GM18907 (cell line): ENCODE data around the gene JARID2.

Experiments used
- ATAC-seq: cut with Tn5 transposase; IDR thresholded peaks from one replicate; pipeline ENCODE4 v1.9.1; 2021; ENCODE audit warnings: mild to moderate bottlenecking, moderate library complexity; ENCODE audit not compliant: unreplicated experiment

The JARID2 gene

GRCh38 chr6:15453186-15453585 lies 207.3 kb downstream of the JARID2 start:
- no peak for ATAC-seq

DNA sequence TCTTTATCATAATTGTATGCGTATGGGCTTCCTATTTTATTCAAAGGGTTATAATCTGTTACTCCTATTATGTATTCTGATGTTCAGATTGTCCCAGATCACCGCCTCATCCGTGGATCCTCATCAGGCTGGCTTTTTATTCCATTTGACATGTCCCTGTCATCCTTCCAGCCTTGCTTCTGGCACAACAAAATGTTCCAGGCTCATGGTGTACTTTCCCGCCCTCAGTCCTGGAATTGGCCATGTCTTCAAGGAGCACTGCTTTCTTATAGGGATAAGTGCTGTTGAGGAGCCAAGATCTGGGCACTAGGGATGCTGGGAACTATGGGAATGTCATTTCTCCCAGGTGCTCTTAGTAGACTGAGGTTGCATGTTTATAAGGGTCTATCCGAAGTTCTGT lies 207.8 kb downstream of the JARID2 start:
- no peak for ATAC-seq

- ATAC-seq, result no peak
Observed at GRCh38 chr6:15456422-15456821, 210.6 kb downstream of the JARID2 start.

- ATAC-seq, result no peak
Observed at GRCh38 chr6:15457121-15457650, 211.3 kb downstream of the JARID2 start.

GRCh38 chr6:15458021-15458459 lies 212.2 kb downstream of the JARID2 start:
- ATAC-seq, result peak; percentile 62

DNA sequence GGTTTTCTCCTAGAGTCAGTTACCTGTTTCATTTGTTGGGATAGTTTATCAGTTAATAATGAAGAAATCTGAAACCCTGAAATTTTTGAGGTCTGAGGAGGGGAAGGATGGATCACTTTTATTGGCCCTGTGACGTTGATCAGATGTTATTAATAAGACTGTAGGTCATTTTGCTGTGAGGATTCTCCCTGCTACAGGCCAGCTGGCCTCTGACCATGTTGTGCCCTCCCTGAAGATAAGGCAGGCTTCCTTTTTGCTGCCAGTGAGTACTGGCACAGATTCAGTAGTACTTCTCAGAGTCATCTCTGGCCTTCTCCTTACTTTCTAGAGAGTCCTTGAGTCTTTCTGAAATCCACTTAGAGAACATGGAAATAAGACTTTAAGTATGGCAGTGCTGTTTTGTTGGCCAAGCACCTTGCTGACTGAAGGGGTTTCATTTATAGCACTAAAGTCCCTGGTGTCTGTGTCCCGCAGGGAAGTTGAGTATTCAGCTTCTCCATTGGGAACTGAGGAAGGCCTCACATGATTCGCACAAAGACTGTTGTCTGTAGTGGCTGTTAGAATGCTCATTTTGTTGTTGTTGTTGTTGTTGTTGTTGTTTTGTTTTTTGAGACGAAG lies 214.3 kb downstream of the JARID2 start:
- ATAC-seq, result no peak

GRCh38 chr6:15461127-15461944 lies 215.5 kb downstream of the JARID2 start:
- no peak for ATAC-seq

DNA sequence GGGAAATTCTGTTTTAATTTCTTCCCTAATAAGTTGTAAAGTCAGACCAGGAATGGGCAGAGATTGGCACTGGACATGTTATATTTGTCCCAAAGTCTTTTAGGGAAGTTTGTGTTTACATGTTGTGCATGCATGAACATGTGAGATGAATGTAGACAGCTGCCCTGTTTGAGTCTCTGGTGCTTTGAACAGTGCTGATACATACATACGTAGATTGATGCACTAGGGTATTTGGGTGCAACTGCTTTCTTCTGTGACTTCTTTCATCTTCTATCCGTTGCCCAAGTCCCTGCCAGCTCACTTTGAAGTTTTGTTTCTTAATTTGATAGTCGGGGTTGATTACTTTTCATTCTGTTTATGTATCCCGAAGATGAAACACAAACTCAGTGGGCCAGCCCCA lies 216.4 kb downstream of the JARID2 start:
- no peak for ATAC-seq

DNA sequence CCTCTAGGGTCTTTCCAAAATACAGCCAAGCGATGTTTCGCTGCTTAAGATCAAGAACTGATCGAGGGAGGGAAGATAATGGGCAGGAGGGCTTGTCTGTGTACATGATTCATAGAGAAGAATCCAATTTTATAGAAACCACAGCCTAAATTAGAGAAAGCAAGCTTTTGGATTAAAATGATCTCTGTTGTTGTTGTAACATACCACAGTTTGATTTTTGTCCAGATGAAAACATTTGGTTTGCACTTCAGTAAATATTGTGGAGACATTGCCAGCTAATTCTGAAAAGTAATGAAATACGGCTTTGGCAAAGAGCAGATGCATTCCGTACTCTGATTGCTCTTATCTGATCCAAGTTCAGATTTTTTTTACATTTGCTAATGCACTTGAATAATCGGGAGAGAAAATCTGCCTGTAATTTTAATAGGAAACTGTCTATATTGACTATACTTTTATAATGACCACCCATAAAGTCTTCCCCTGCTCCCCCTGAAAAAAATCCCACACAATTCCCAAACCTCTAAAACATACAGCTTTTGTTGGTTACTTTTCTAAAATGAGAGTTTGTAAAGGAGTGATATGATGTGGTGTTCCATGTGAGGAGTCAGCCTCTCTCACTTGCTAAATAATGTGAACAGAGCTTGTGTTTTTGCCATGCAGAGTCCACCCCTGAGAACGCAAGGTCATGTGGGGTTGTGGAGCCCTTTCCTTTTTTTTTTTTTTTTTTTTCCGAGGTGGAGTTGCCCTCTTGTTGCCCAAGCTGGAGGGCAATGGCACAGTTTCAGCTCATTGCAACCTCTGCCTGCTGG lies 217.1 kb downstream of the JARID2 start:
- no peak for ATAC-seq

GRCh38 chr6:15464211-15464725 lies 218.4 kb downstream of the JARID2 start:
- no peak for ATAC-seq

DNA sequence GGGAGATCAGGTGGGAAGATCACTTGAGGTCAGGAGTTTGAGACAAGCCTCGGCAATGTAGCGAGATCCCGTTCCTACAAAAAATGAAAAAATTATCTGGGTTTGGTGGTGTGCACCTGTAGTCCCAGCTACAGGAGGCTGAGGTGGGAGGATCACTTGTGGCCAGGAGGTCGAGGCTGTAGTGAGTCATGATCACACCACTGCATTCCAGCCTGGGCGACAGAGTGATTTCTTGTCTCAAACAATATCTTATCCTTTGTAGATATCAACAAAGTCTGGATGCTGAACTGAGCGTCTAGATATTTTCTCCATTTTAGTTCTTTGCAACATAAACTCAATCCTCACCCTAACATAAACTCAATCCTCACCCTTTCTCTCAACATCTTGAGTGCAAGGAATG lies 219.3 kb downstream of the JARID2 start:
- ATAC-seq, result no peak

DNA sequence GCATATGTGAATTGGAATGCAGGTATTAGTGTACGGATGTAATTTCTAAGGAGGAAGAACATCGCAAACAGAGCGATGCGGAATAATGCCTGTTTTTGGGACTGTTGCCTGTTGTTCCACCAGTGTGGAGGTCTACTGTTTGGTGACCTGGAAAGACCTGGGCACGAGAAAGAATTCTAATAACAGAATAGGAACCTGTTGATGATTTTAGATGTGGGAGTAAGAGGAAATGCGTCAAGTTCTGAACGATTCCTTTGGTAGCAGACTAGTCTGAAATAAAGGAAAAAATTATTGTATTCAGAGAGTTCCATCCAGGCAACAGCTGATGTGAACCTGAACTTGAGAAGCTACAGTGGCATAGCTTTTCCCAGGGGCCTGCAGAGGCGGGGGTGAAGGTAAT lies 224.9 kb downstream of the JARID2 start:
- no peak for ATAC-seq

DNA sequence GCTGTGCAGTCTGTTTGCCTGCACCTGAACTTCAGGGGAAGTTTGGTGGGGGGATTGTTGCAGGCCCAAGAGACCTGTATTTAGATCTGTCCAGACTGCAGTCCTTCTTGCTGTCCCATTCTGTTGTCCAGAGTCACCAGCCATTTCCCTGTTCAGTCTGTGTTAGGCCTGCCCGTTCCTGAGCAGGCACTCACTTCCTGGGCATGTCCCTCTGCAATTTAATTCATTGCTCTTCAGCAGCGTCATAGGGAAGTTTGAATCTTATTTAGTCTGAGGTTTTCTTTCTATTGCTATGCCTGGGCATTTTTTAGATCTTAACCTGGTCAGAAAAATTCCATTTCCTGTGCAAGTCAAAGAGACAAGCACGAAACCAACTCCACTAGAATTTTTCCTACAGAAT lies 226.8 kb downstream of the JARID2 start:
- ATAC-seq, result no peak

DNA sequence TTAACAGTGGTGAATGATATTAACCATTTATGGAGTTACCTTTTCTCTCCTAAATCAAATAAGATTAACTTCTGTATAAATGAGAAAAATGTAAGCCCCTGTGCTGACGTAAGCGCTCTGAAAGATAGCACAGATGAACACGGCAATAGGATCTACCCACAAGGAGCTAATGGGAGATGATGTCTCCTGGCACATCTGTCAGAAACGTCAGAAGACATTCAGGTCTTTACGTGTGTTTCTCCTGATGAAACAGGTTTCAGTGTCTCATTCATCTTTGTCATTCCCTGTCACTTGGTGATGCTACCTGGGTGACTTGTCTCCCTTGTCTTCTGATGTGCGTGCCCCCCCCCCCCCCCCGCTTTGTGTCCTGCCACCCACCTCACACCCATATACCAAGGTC lies 227.3 kb downstream of the JARID2 start:
- no peak for ATAC-seq

DNA sequence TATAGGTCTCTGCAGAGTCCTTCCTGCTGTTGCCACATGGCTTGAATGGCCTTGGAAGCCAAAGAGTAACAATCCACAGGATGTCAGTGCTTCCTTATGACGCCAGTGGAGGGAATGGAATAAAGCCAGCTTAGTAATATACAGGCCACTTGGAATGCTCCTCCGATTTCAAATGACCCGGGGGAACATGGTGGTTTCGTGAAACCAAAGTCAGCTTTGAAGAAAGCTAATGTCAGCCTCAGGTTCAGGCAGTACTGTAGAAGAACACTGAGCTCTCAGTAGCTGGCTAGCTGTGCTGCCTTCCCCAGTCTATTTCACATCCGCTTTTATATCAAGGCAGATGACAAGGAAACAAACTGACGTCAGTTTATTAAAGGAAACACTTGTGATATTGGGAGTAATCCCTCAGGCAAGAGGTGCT lies 227.9 kb downstream of the JARID2 start:
- ATAC-seq, result no peak

DNA sequence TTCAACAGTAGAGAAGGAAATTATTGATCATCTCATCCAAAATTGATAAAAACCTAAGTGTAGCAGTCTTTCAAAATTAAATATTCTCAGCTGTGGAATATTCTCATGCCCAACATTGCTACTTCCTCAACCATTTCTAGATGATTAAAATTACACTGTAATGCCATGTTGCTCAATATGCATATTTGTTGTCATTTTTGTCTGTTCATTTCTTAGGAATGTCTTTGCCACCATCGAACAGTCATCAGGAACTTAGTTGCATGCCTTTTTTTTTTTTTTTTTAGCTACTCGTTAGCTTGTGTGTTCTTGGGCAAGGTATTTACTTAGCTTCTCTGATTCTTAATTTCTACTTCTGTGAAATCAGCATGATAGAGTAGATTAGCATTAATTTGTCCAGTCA lies 228.3 kb downstream of the JARID2 start:
- ATAC-seq, result no peak

DNA sequence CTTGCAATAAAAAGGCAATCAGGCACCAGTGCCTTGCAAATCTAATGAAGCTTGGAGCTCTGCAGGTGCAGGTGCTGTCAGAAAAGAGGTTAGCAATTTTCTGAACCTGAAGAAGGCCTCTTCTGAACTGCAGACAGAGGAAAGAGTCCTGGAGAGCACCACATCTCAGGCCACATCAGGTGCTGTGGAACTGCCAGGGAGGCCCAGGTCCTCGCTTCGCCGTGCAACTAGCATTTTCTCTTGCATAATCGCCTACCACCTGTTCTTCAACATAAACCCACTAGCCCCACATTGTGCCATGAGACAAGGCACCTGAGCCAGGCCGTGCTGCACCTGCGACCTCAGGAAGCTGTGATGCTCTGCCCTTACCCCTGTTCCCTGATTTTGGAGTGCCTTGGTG lies 229.4 kb downstream of the JARID2 start:
- ATAC-seq, result no peak

DNA sequence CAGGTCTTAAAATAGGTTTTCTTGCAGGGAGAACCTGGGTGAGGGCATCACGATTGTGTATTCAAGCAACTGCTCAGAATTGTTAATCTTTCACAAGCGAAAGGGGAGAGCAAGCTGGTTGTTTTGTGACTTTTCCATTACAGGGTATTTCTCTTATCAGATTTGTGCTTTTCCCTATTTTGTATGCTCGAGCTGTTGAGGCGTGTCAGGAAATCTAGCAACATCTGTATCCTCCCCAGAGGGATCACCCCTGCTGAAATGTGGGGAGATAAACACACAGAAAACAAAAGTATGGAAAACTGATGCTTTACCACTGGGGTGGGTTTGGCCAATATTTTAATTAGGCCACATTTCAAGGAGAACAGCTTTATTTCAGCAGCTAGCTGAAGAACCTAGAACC lies 230.0 kb downstream of the JARID2 start:
- ATAC-seq, result no peak

DNA sequence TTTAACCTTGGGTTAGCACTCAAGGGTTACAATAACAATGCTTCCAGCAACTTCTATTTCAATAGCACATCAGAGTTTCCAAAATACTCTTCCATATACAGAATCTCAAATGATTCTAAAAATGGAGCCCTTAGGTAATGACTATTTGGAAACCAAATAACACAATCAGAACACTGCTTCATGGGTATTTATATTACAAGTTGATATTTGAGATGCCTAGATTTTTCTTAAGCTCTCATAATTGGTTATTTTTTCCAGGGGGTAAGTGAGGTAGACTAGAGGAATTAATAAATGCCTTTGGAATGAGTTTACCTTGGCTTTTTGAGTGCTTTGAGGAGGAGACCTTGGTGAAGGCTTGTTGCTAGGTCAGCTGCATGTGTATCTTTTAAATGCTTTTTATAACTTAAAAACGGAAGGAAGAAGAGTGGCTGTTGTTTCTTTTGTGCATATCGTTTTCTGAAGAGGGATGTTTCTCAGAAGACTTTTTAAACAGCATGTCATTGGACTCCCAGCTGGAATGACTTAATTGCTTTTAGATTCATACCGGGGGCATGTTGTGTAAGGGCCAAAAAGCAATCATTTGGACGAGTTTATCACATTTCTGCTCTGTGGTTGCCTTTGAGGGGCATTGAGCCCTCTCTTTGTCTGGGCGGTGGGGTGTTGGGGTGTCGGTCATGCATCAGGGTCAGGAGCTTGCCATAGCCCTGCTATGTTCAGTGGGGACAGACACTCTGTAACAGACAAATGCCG lies 230.9 kb downstream of the JARID2 start:
- ATAC-seq, result no peak

DNA sequence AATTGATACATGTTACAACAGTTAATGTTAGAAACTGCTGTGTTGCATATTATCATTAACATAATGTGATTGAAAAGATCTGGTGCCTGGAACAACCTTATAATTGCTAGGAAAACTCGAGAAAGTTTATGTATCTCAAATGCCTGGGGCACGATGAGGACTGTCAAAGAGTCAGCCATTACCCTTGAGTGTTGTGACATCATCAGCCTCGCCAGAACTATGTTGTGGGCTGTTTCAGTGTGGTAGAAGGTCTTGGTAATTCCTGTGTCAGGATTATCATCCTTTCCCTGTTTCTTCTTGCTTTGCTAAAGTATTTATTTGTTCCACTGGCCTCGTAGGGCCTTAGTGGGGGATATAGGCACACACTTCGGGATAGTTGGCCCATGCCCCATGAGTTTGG lies 231.9 kb downstream of the JARID2 start:
- ATAC-seq, result no peak

DNA sequence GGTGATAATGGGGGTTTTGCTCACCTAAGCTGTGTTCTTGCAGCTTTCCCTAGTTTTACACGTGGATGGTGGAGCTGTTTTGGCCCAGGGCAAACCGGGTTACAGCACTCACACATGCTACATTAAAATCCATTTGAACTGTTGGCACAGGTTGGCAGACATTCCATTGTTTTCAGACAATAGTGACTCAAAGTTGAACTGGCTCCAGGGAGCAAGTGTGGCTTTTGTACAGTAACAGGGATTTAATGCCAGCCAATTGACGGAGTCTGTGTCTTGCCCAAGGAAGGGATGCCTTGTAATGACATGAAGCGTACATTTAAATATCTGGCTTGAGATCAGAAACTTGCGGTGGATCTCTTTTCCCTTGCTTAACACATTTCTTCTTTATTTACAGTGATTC lies 233.9 kb downstream of the JARID2 start:
- no peak for ATAC-seq
